C4-2B (cell line): ENCODE measurements around the gene SELPLG.

ENCODE experiments used
- CTCF ChIP-seq: fragments of 450-650 bp; conservative IDR thresholded peaks from 2 replicates; pipeline ENCODE4 v1.5.1; 2017; ENCODE audit warnings: mild to moderate bottlenecking
- ZFX ChIP-seq: fragments of 450-650 bp; IDR thresholded peaks from 2 replicates; pipeline ENCODE4 v1.6.1; 2017

- TF ChIP-seq ZFX (no peak), CTCF (no peak)
These were observed 54.9 kb downstream of the SELPLG start for GRCh38 chr12:108578813-108579212.
